ENCODE results near the gene PWWP2B.

DNA sequence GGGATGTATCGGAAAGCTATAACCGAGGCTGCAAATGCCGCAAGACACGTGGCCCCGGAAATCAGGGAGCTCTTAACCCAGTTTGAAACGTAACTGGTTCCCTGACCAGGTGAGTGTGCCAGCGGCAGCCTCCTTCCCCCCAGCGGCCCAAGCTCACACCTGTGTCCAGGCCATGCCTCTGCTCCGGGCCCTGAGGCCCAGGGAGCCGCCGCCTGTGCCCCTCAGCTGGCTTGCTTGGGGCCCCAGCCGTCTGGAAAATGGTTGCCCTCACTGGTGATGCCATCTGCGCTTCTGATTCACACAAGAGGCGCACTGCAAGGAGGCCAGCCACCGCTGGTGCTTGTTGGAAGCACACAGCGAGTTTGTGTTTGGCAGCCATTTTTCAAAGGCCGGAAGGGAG, 9.2 kb downstream of the PWWP2B start:
- TF ChIP-seq POLR2AphosphoS5 (IDR thresholded peaks at IDR 0.05; ENCODE audit: low read depth, low read length) = no peak
- no peak for TF ChIP-seq POLR2A (IDR thresholded peaks at IDR 0.05; ENCODE audit: low read depth, low read length)
- no peak for TF ChIP-seq TAF1 (IDR thresholded peaks at IDR 0.05; ENCODE audit: low read depth, low read length)

Measured in GM12891 (cell line).